ENCODE measurements around the gene XXYLT1. TPM values are rescaled to one million over a fixed set of nuclear protein-coding genes. Genes with fewer than 3 reads are reported as not detected.

XXYLT1 gene
- total and polyA plus RNA-seq, 9 of the 15 experiments (the other 6 are each of a cell fraction or from before 2014, with no cell fraction given): 1.9 to 18.9 (median 15.0) TPM

- DNase-seq (ENCODE audit: extremely low read depth in 1 of 4, low spot score in 3 of 4) (no peak), FAIRE-seq (no peak), ATAC-seq (no peak)
- ChIA-PET POLR2A (no interaction called here), CTCF (ENCODE audit: low intra/inter-chr PET ratio) (no interaction called here)
- 53% methylated on average over 9 of the region's 9 CpGs for WGBS (ENCODE audit: insufficient coverage, low coverage, missing lambda C conversion rate)
- in situ Hi-C loops (cut with MboI) (no loop called here), intact Hi-C loops (cut with micrococcal nuclease) (loop anchor here (10.0 kb wide), 1 partner anchor 73 kb away; no protein-coding TSS in a partner anchor)
- Histone ChIP-seq H2AFZ (ENCODE audit: low read depth, low read length) (no peak overlapping the region), H3K4me1 (replicated peaks in 1 of 2; ENCODE audit: control insufficient read depth in 2 of 2, insufficient read depth in 2 of 2, low read length in 2 of 2) (peaks cover 37 to 40% of the 10 kb centered on the region in 2 experiments), H3K9ac (ENCODE audit: insufficient read depth in 1 of 2, low read depth in 2 of 2, low read length in 2 of 2) (no peak overlapping the region), H3K9me3 (replicated peaks; ENCODE audit: control insufficient read depth, insufficient read depth, low read depth, low read length) (no peaks in the 10 kb centered on the region), H3K79me2 (ENCODE audit: control insufficient read depth, insufficient read depth, low read length) (no peaks in the 10 kb centered on the region; the same call in 2 of the 3 replicates), H3K4me2 (ENCODE audit: insufficient read depth, low read length) (no peak overlapping the region), H3K36me3 (ENCODE audit: control insufficient read depth, insufficient read depth, low read length) (peaks cover 10% of the 10 kb centered on the region), H3K27ac (ENCODE audit: extremely low read depth, low read depth, low read length) (no peak overlapping the region), H3K27me3 (ENCODE audit: control insufficient read depth in 2 of 2, insufficient read depth in 2 of 2, low read length in 2 of 2) (no peaks in the 10 kb centered on the region), H3K9me1 (ENCODE audit: control insufficient read depth, insufficient read depth, low read length) (peaks cover 6% of the 10 kb centered on the region), H4K20me1 (replicated peaks; ENCODE audit: control insufficient read depth, insufficient read depth, low read length) (no peaks in the 10 kb centered on the region), H3K4me3 (no peak overlapping the region)
- TF ChIP-seq ARID3A (IDR thresholded peaks at IDR 0.05; ENCODE audit: borderline replicate concordance, low read depth, low read length) (no peak), NFE2L1 (tag; IDR thresholded peaks at IDR 0.05; ENCODE audit: borderline replicate concordance, low read depth) (no peak), STAT6 (CRISPR knock-in tag; IDR thresholded peaks at IDR 0.05) (no peak), CHCHD3 (CRISPR knock-in tag; IDR thresholded peaks at IDR 0.05) (no peak), DMBX1 (CRISPR knock-in tag; IDR thresholded peaks at IDR 0.05; ENCODE audit: borderline replicate concordance) (no peak), KAT2B (IDR thresholded peaks at IDR 0.05; ENCODE audit: low read depth, low read length) (no peak), TCF7 (IDR thresholded peaks at IDR 0.05; ENCODE audit: borderline replicate concordance) (no peak), RBM22 (IDR thresholded peaks at IDR 0.05; ENCODE audit: low read depth, low read length, poor library complexity, severe bottlenecking) (no peak), TBP (optimal IDR thresholded peaks at IDR 0.05; ENCODE audit: low read depth, low read length) (no peak), ZNF274 (IDR thresholded peaks at IDR 0.05; ENCODE audit: borderline replicate concordance, low read depth, low read length) (no peak), TAF7 (tag; IDR thresholded peaks at IDR 0.05) (no peak), SP2 (IDR thresholded peaks at IDR 0.05; ENCODE audit: extremely low read depth, low read depth, low read length, poor library complexity, severe bottlenecking) (no peak), ZNF551 (CRISPR knock-in tag; IDR thresholded peaks at IDR 0.05) (no peak), IRF9 (tag; IDR thresholded peaks at IDR 0.05) (no peak), BRF1 (IDR thresholded peaks at IDR 0.05; ENCODE audit: borderline replicate concordance, extremely low read depth, insufficient read length) (no peak), ARID2 (IDR thresholded peaks at IDR 0.05) (no peak), U2AF2 (optimal IDR thresholded peaks at IDR 0.05; ENCODE audit: low read depth, low read length) (no peak)
- no TSS peak for BruUV-seq (replicated peaks)
These were observed 159.6 kb downstream of the XXYLT1 start for GRCh38 chr3:195111319-195111705.

Measured in K562 (cell line).